HG03045 (cell line): Measurements from ENCODE around the gene SLC34A3.

Experiments used
- ATAC-seq: cut with Tn5 transposase; IDR thresholded peaks from one replicate; pipeline ENCODE4 v1.9.1; 2021; ENCODE audit warnings: mild to moderate bottlenecking, moderate library complexity; ENCODE audit not compliant: unreplicated experiment

SLC34A3 gene

GRCh38 chr9:137217276-137218211 lies 13.2 kb upstream of the SLC34A3 start:
- no peak for ATAC-seq

GRCh38 chr9:137218212-137218753 lies 12.4 kb upstream of the SLC34A3 start:
- no peak for ATAC-seq

- no peak for ATAC-seq
These were observed 11.9 kb upstream of the SLC34A3 start for GRCh38 chr9:137218754-137219271.

- no peak for ATAC-seq
These were observed 10.9 kb upstream of the SLC34A3 start for GRCh38 chr9:137219757-137220316.

- ATAC-seq: no peak
These were observed 10.2 kb upstream of the SLC34A3 start for GRCh38 chr9:137220317-137221094.

GRCh38 chr9:137221095-137221505 lies 9.6 kb upstream of the SLC34A3 start:
- ATAC-seq: no peak

- no peak for ATAC-seq
These were observed 9.1 kb upstream of the SLC34A3 start for GRCh38 chr9:137221506-137222111.

GRCh38 chr9:137222190-137223077 lies 8.3 kb upstream of the SLC34A3 start, which contains the start of gene RNF208:
Gene RNF208 (minus strand): TSS chr9:137222240. CDS start chr9:137221212, 1,028 bp downstream.
- ATAC-seq: no peak

GRCh38 chr9:137223078-137223970 lies 7.4 kb upstream of the SLC34A3 start:
- ATAC-seq: peak; percentile 73

GRCh38 chr9:137224830-137225694 lies 5.6 kb upstream of the SLC34A3 start, which contains the start of gene CYSRT1:
Gene CYSRT1 (plus strand): TSS chr9:137225174. CDS start chr9:137225622, 448 bp downstream.
- ATAC-seq: no peak

- no peak for ATAC-seq
These were observed 4.9 kb upstream of the SLC34A3 start for GRCh38 chr9:137225699-137226331.

GRCh38 chr9:137226338-137227053 lies 4.2 kb upstream of the SLC34A3 start:
- no peak for ATAC-seq

- ATAC-seq: no peak
These were observed 3.4 kb upstream of the SLC34A3 start, which contains the start of gene RNF224 for GRCh38 chr9:137227054-137227852. Gene RNF224 (plus strand): TSS chr9:137227502. CDS start chr9:137228336, 834 bp downstream.

GRCh38 chr9:137227853-137228505 lies 2.7 kb upstream of the SLC34A3 start:
- ATAC-seq: no peak

GRCh38 chr9:137228506-137228967 lies 2.2 kb upstream of the SLC34A3 start:
- no peak for ATAC-seq
